Keratinocyte (primary cell): ENCODE results near the gene GARRE1. TPM values are rescaled to one million over a fixed set of nuclear protein-coding genes. Genes with fewer than 3 reads are reported as not detected.

Experiments
- DNase-seq: peaks from one replicate; pipeline ENCODE4 v3.0.0-alpha.2; 2011; ENCODE audit warnings: low read depth, missing footprints, low spot score
- FAIRE-seq: peaks from 2 replicates; lab custom pipeline; 2011; peaks lifted over from hg19 to GRCh38; lab: Jason Lieb, UNC
- H2AFZ ChIP-seq: 2 replicates; pipeline ENCODE4 v1.6.0; 2012; ENCODE audit warnings: low read length, control low read depth, inconsistent platforms; ENCODE audit not compliant: control insufficient read depth
- H3K27ac ChIP-seq: 2 replicates; pipeline ENCODE4 v1.5.1; 2011; ENCODE audit warnings: low read length; ENCODE audit not compliant: control insufficient read depth, insufficient read depth
- H3K27me3 ChIP-seq: 3 replicates; pipeline ENCODE4 v1.6.0; 2011; ENCODE audit warnings: low read length; ENCODE audit not compliant: control insufficient read depth, insufficient read depth; ENCODE audit errors: extremely low read depth
- H3K36me3 ChIP-seq, 2 experiments: 2 replicates in 1 of 2; 3 replicates in 1 of 2; pipeline ENCODE4 v1.5.1; 2011; ENCODE audit warnings: low read length in 2 of 2, mild to moderate bottlenecking in 1 of 2; ENCODE audit not compliant: control insufficient read depth in 2 of 2, insufficient read depth in 2 of 2; ENCODE audit errors: extremely low read depth in 1 of 2
- H3K4me1 ChIP-seq: 3 replicates; pipeline ENCODE4 v1.5.1; 2011; ENCODE audit warnings: low read length; ENCODE audit not compliant: control insufficient read depth, insufficient read depth; ENCODE audit errors: extremely low read depth
- H3K4me2 ChIP-seq: 3 replicates; pipeline ENCODE4 v1.6.0; 2011; ENCODE audit warnings: low read depth, low read length; ENCODE audit not compliant: control insufficient read depth, insufficient read depth; ENCODE audit errors: extremely low read depth
- H3K4me3 ChIP-seq, 3 experiments: fragments of 200-600 bp in 1 of 3; sonication (generic) in 1 of 3; 2 replicates in 2 of 3; 3 replicates in 1 of 3; pipeline ENCODE4 v1.5.1; 2011 to 2016; ENCODE audit warnings: low read length in 3 of 3, mild to moderate bottlenecking in 3 of 3, control low read depth in 2 of 3, inconsistent platforms in 1 of 3, low read depth in 1 of 3, mixed read lengths in 1 of 3, mixed run types in 1 of 3, moderate library complexity in 1 of 3; ENCODE audit not compliant: control insufficient read depth in 2 of 3, insufficient read depth in 2 of 3; ENCODE audit errors: extremely low read depth in 1 of 3
- H3K79me2 ChIP-seq: 2 replicates; pipeline ENCODE4 v1.6.0; 2012; ENCODE audit warnings: low read length; ENCODE audit not compliant: control insufficient read depth, insufficient read depth
- H3K9ac ChIP-seq: 3 replicates; pipeline ENCODE4 v1.6.0; 2011; ENCODE audit warnings: low read length; ENCODE audit not compliant: control insufficient read depth, insufficient read depth; ENCODE audit errors: extremely low read depth
- H3K9me1 ChIP-seq: 3 replicates; pipeline ENCODE4 v1.6.0; 2011; ENCODE audit warnings: low read length; ENCODE audit not compliant: control insufficient read depth, insufficient read depth; ENCODE audit errors: extremely low read depth
- H3K9me3 ChIP-seq: 2 replicates; pipeline ENCODE4 v1.5.1; 2012; ENCODE audit warnings: low read depth, low read length; ENCODE audit not compliant: control insufficient read depth
- H4K20me1 ChIP-seq: 3 replicates; pipeline ENCODE4 v1.6.0; 2011; ENCODE audit warnings: low read length; ENCODE audit not compliant: control insufficient read depth, insufficient read depth; ENCODE audit errors: extremely low read depth
- CTCF ChIP-seq, 3 experiments: IDR thresholded peaks in 1 of 3; conservative IDR thresholded peaks in 1 of 3; optimal IDR thresholded peaks in 1 of 3; 2 replicates in 2 of 3; 3 replicates in 1 of 3; pipeline versions ENCODE3 to v1.5.1; 2011; ENCODE audit warnings: low read length in 3 of 3, mild to moderate bottlenecking in 3 of 3, moderate library complexity in 2 of 3, control low read depth in 1 of 3, inconsistent platforms in 1 of 3; ENCODE audit not compliant: insufficient read depth in 2 of 3; ENCODE audit errors: extremely low read depth in 1 of 3
- EZH2 ChIP-seq: IDR thresholded peaks from one replicate; pipeline ENCODE4 v1.6.1; 2012; ENCODE audit warnings: inconsistent platforms, mild to moderate bottlenecking, low read length, moderate library complexity
- dilution Hi-C: fragments of 300-500 bp; cut with MboI; formaldehyde crosslinking; loops from one replicate; pipeline ENCODE4 v1.7.0; 2020; ENCODE audit warnings: low sequenced_read_pairs; ENCODE audit not compliant: extremely low pct_ligation_motif_present
- polyA plus RNA-seq, 5 experiments: library from polyadenylated mRNA; depleted of rRNA in 3 of 5; stranded (reverse) in 3 of 5; stranded (forward) in 1 of 5; unstranded in 1 of 5; fragments of >200 nt; gene quantifications; 1 replicate in 1 of 5; 2 replicates in 3 of 5; 3 replicates in 1 of 5; pipeline versions ENCODE4 v1.2.1 to v1.2.3, GENCODE V29; 2011 to 2012; ENCODE audit warnings: missing spikeins in 2 of 5, low read depth in 1 of 5, low replicate concordance in 1 of 5

GARRE1 gene
- polyA plus RNA-seq, 1 donor (not counting 4 experiments of a cell fraction or from before 2014, with no cell fraction given): 5.7 TPM

DNA sequence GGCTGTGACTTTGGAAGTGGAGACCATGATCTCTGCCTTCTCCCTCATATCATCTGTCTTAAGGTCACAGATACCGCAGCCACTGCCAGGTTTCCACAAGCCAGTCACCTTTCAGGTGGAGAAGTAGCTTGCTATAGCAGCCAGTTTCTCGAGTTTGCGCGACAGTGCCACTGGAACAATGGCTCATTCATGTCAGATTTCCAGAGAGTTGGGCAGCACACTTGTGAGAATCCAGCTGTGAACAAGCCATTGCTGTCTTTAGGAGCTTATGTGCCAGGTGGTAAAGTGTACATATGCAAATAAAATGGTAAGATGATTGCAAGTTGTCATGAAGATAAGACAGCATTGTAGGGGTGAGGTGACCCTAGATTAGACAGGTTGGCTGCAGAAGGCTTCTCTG lies 22.3 kb downstream of the GARRE1 start:
- Histone ChIP-seq H3K27ac (no peak overlapping the region), H3K9me1 (peaks cover 3% of the 10 kb centered on the region), H3K4me1 (peaks cover 21% of the 10 kb centered on the region), H3K4me3 (no peak overlapping the region), H3K36me3 (peaks cover 0 to 2% of the 10 kb centered on the region in 2 experiments), H3K9ac (no peak overlapping the region), H3K4me2 (no peak overlapping the region), H2AFZ (no peak overlapping the region), H3K27me3 (no peaks in the 10 kb centered on the region), H4K20me1 (no peaks in the 10 kb centered on the region), H3K79me2 (peaks cover 28% of the 10 kb centered on the region), H3K9me3 (no peaks in the 10 kb centered on the region)
- TF ChIP-seq EZH2: no peak
- no peak for TF ChIP-seq CTCF (optimal IDR thresholded peaks at IDR 0.05 in 1 of 3, IDR thresholded peaks at IDR 0.05 in 1 of 3, conservative IDR thresholded peaks at IDR 0.05 in 1 of 3; ENCODE audit: extremely low read depth in 1 of 3, insufficient read depth in 2 of 3, low read length in 3 of 3)
- no peak for DNase-seq
- dilution Hi-C loops: no loop called here
- FAIRE-seq: no peak

DNA sequence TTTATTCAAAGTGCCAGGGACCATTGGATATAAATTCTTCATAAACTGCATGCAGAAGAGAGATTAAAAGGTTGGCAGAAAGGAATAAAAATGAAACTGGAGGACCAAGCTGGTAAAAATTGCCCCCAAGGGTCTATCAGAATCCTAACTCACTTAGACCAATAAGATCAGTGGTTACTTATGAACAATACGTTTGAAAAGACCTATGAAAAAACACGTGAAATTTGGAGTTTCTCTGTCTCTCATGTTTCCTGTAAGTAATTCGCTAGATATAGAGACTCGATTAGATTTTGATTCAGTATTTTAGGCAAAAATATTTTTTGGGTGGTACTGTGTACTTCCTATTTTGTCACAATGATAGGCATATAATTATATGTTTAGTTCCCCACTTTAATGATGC lies 22.9 kb downstream of the GARRE1 start:
- peaks cover 3% of the 10 kb centered on the region for H3K9me1 ChIP-seq
- peaks cover 22% of the 10 kb centered on the region for H3K4me1 ChIP-seq
- dilution Hi-C loops: no loop called here
- H3K27me3 ChIP-seq: no peaks in the 10 kb centered on the region
- H3K27ac ChIP-seq: no peak overlapping the region
- no peak overlapping the region for H3K9ac ChIP-seq
- H3K36me3 ChIP-seq: peaks cover 0 to 2% of the 10 kb centered on the region in 2 experiments
- H3K4me3 ChIP-seq: no peak overlapping the region
- FAIRE-seq (no peak), DNase-seq (no peak)
- TF ChIP-seq EZH2 (no peak), CTCF (optimal IDR thresholded peaks at IDR 0.05 in 1 of 3, IDR thresholded peaks at IDR 0.05 in 1 of 3, conservative IDR thresholded peaks at IDR 0.05 in 1 of 3; ENCODE audit: extremely low read depth in 1 of 3, insufficient read depth in 2 of 3, low read length in 3 of 3) (no peak)
- peaks cover 24% of the 10 kb centered on the region for H3K79me2 ChIP-seq
- H4K20me1 ChIP-seq: no peaks in the 10 kb centered on the region
- no peak overlapping the region for H2AFZ ChIP-seq
- no peak overlapping the region for H3K4me2 ChIP-seq
- no peaks in the 10 kb centered on the region for H3K9me3 ChIP-seq
